ENCODE results near the gene SPAAR. TPM values are rescaled to one million over a fixed set of nuclear protein-coding genes. Genes with fewer than 3 reads are reported as not detected.

SPAAR gene
- total RNA-seq, 6 experiments from 2014 or later = 0.19 to 0.34 (median 0.23) TPM; not detected in 1

DNA sequence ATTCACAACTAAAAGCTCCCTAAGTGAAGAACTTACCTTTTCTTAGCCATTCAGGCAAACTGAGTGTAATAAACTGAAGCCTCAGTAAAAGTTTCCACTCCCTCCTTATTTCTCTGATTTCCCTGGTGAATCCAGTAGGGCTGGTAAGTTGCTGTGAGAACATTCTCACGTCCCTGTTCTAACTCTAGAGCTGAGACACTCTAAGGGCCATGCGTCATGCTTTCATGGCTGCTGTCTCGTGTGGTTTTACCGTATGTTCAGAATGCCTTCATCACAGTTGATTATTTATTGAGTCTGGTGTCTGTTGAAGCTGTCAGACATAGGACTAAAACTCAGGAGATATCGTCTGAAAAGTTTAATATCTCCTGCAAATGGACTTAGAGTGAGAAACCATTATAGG lies 47.4 kb downstream of the SPAAR start:
- H3K4me1 Mint-ChIP-seq (ENCODE audit: low read depth) = peaks cover 61% of the 10 kb centered on the region
- TF ChIP-seq, protein P1, sequence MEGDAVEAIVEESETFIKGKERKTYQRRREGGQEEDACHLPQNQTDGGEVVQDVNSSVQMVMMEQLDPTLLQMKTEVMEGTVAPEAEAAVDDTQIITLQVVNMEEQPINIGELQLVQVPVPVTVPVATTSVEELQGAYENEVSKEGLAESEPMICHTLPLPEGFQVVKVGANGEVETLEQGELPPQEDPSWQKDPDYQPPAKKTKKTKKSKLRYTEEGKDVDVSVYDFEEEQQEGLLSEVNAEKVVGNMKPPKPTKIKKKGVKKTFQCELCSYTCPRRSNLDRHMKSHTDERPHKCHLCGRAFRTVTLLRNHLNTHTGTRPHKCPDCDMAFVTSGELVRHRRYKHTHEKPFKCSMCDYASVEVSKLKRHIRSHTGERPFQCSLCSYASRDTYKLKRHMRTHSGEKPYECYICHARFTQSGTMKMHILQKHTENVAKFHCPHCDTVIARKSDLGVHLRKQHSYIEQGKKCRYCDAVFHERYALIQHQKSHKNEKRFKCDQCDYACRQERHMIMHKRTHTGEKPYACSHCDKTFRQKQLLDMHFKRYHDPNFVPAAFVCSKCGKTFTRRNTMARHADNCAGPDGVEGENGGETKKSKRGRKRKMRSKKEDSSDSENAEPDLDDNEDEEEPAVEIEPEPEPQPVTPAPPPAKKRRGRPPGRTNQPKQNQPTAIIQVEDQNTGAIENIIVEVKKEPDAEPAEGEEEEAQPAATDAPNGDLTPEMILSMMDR (IDR thresholded peaks at IDR 0.05) = no peak
- H3K27ac Mint-ChIP-seq = no peak overlapping the region
- no peaks in the 10 kb centered on the region; the same call in 1 of the 2 replicates for H3K27me3 Mint-ChIP-seq (ENCODE audit: insufficient read depth)
- DNase-seq = no peak
- H3K9me3 Mint-ChIP-seq = no peaks in the 10 kb centered on the region
- H3K36me3 Mint-ChIP-seq (ENCODE audit: low read depth) = no peaks in the 10 kb centered on the region
- H3K4me3 Mint-ChIP-seq = no peak overlapping the region

DNA sequence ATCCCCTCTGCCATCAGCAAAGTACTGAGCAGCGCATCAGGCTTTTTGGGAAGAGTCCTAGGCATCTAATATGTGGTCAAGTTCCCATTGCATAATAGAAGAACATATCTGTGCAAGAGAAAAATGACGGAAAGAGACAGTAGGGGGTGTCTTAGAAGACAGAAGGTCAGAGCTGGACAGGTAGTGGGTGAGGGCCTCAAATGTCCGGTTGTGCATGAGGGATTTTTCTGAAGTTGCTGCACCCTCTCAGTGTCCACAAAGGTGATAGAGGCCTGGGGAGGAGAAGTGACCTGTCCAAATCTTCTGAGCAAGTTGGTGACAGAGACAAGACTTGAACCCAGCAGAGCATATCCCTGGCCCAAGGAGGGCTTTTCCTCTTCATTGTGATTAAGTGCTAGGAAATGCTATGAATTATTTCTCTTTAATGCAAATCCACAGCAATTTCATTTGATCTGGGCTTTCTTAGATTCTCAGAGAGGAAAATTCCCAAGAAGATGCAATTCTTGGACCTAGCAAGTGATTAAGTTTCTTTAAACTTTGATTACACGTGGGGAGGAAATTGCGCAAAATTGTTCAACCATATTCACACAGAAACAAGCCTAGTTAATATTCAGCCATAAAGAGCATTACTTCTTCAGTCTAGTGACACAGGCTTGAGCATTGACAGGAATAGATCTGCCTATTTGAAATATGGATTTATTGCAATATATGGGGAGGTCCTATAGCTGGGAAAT lies 49.0 kb downstream of the SPAAR start, which contains the start of gene OR2S2:
OR2S2 (minus strand) TSS at position 51 of the 734 bp plus-strand sequence. CDS start 56 bp downstream, outside the sequence.
- TF ChIP-seq, protein P1 (IDR thresholded peaks at IDR 0.05) = no peak
- H3K36me3 Mint-ChIP-seq (ENCODE audit: low read depth) = no peaks in the 10 kb centered on the region
- H3K4me3 Mint-ChIP-seq = no peak within 1 kb of the TSS
- no peaks in the 10 kb centered on the region for H3K9me3 Mint-ChIP-seq
- no peaks in the 10 kb centered on the region; the same call in 1 of the 2 replicates for H3K27me3 Mint-ChIP-seq (ENCODE audit: insufficient read depth)
- no peak for DNase-seq
- H3K27ac Mint-ChIP-seq = no peak within 1 kb of the TSS
- H3K4me1 Mint-ChIP-seq (ENCODE audit: low read depth) = peaks cover 55% of the 10 kb centered on the region

DNA sequence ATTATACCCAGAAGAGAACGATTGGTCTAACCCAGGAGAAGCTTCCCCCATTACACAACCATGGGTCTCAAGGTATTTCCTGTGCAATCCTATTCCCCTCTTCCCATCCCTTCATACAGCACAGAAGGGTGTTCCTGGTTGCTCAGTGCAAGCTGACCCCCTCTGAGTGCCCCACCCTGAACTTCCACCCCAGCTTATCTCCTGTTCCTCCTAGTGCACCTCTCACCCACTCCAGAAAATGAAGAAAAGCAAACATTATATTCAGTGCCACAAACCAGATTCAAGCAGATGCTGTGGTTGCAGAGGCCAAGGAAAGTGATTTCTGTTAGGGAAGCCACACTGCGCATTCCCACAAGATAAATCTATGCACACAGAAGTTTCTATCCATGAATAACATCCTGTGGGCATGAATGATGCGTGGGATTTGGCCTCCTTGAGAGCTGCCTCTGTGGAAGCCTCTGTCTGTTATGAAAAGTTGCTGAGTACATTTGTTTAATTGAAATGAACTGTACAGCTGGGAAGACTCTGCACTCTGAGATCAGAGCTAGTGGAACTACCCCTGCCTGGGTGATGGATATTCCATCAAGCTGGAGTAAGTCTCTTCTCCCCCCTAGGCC lies 50.9 kb downstream of the SPAAR start:
- DNase-seq = peak; percentile 24
- H3K27ac Mint-ChIP-seq = no peak overlapping the region
- H3K36me3 Mint-ChIP-seq (ENCODE audit: low read depth) = no peaks in the 10 kb centered on the region

More for the DNA sequence above, 50.9 kb downstream of the SPAAR start:
- Mint-ChIP-seq H3K9me3 (no peaks in the 10 kb centered on the region), H3K27me3 (ENCODE audit: insufficient read depth) (no peaks in the 10 kb centered on the region; the same call in 1 of the 2 replicates), H3K4me1 (ENCODE audit: low read depth) (peaks cover 45% of the 10 kb centered on the region), H3K4me3 (no peak overlapping the region)
- TF ChIP-seq, protein P1 (IDR thresholded peaks at IDR 0.05) = no peak

Other genes with a start within 250 kb of the SPAAR start
- 1 to 10 TPM; 1.7 to 4.4 (median 2.6) TPM for gene ARHGEF39, start 244.3 kb upstream of the SPAAR start, total RNA-seq (2021; fragmentation: NEBNext Ultra II Directional; extraction: Animal tissue kit (Norgen Biotek cat#: 25700))
- gene CA9, start 235.6 kb upstream of the SPAAR start, total RNA-seq (2021; fragmentation: NEBNext Ultra II Directional; extraction: Animal tissue kit (Norgen Biotek cat#: 25700)) = under 1 TPM in 1 of 6 experiments, not detected in 5; 0.28 TPM
- gene TPM2, start 219.6 kb upstream of the SPAAR start, total RNA-seq (2021; fragmentation: NEBNext Ultra II Directional; extraction: Animal tissue kit (Norgen Biotek cat#: 25700)) = 1,000 to 10,000 TPM; 1,810 to 3,557 (median 2,546) TPM
- 100 to 1,000 TPM; 470 to 562 (median 491) TPM for gene TLN1, start 177.3 kb upstream of the SPAAR start, total RNA-seq (2021; fragmentation: NEBNext Ultra II Directional; extraction: Animal tissue kit (Norgen Biotek cat#: 25700))
- 100 to 1,000 TPM; 106 to 127 (median 114) TPM for gene CREB3, start 176.8 kb upstream of the SPAAR start, total RNA-seq (2021; fragmentation: NEBNext Ultra II Directional; extraction: Animal tissue kit (Norgen Biotek cat#: 25700))
- gene GBA2, start 160.3 kb upstream of the SPAAR start, total RNA-seq (2021; fragmentation: NEBNext Ultra II Directional; extraction: Animal tissue kit (Norgen Biotek cat#: 25700)) = 10 to 100 TPM; 22.9 to 25.7 (median 24.0) TPM
- 10 to 100 TPM; 27.6 to 35.1 (median 30.9) TPM for gene RGP1, start 160.2 kb upstream of the SPAAR start, total RNA-seq (2021; fragmentation: NEBNext Ultra II Directional; extraction: Animal tissue kit (Norgen Biotek cat#: 25700))
- gene MSMP, start 155.2 kb upstream of the SPAAR start, total RNA-seq (2021; fragmentation: NEBNext Ultra II Directional; extraction: Animal tissue kit (Norgen Biotek cat#: 25700)) = not detected
- 10 to 100 TPM; 38.3 to 48.5 (median 41.7) TPM for gene NPR2, start 117.9 kb upstream of the SPAAR start, total RNA-seq (2021; fragmentation: NEBNext Ultra II Directional; extraction: Animal tissue kit (Norgen Biotek cat#: 25700))
- 1 to 10 TPM in 4 of 6 experiments, under 1 TPM in 2; 0.80 to 1.7 (median 1.2) TPM for gene SPAG8, start 97.2 kb upstream of the SPAAR start, total RNA-seq (2021; fragmentation: NEBNext Ultra II Directional; extraction: Animal tissue kit (Norgen Biotek cat#: 25700))
- 10 to 100 TPM; 23.3 to 35.3 (median 34.6) TPM for gene HINT2, start 94.4 kb upstream of the SPAAR start, total RNA-seq (2021; fragmentation: NEBNext Ultra II Directional; extraction: Animal tissue kit (Norgen Biotek cat#: 25700))
- gene FAM221B, start 80.8 kb upstream of the SPAAR start, total RNA-seq (2021; fragmentation: NEBNext Ultra II Directional; extraction: Animal tissue kit (Norgen Biotek cat#: 25700)) = not detected
- gene TMEM8B, start 80.3 kb upstream of the SPAAR start, total RNA-seq (2021; fragmentation: NEBNext Ultra II Directional; extraction: Animal tissue kit (Norgen Biotek cat#: 25700)) = 10 to 100 TPM in 5 of 6 experiments, 1 to 10 TPM in 1; 8.7 to 15.2 (median 12.0) TPM
- gene OR13J1, start 39.1 kb upstream of the SPAAR start, total RNA-seq (2021; fragmentation: NEBNext Ultra II Directional; extraction: Animal tissue kit (Norgen Biotek cat#: 25700)) = not detected
- gene HRCT1, start 3.3 kb upstream of the SPAAR start, total RNA-seq (2021; fragmentation: NEBNext Ultra II Directional; extraction: Animal tissue kit (Norgen Biotek cat#: 25700)) = 1 to 10 TPM; 2.5 to 4.1 (median 3.3) TPM
- gene OR2S2, start 48.7 kb downstream of the SPAAR start, total RNA-seq (2021; fragmentation: NEBNext Ultra II Directional; extraction: Animal tissue kit (Norgen Biotek cat#: 25700)) = not detected
- 100 to 1,000 TPM; 149 to 182 (median 173) TPM for gene RECK, start 127.4 kb downstream of the SPAAR start, total RNA-seq (2021; fragmentation: NEBNext Ultra II Directional; extraction: Animal tissue kit (Norgen Biotek cat#: 25700))
- gene GLIPR2, start 227.2 kb downstream of the SPAAR start, total RNA-seq (2021; fragmentation: NEBNext Ultra II Directional; extraction: Animal tissue kit (Norgen Biotek cat#: 25700)) = 10 to 100 TPM; 18.1 to 24.7 (median 23.4) TPM